Osteocyte (in vitro differentiated cells): ENCODE results near the gene STRN3. TPM values are rescaled to one million over a fixed set of nuclear protein-coding genes. Genes with fewer than 3 reads are reported as not detected.

Source experiments
- DNase-seq: peaks from one replicate; pipeline ENCODE4 v3.0.0; 2021; ENCODE audit warnings: mixed read lengths; ENCODE audit not compliant: unreplicated experiment; ENCODE audit errors: extremely low spot score
- H3K27ac Mint-ChIP-seq: one replicate; pipeline ENCODE4 v1.8.0; 2021; ENCODE audit warnings: mild to moderate bottlenecking, mixed read lengths; ENCODE audit not compliant: unreplicated experiment
- H3K27me3 Mint-ChIP-seq: one replicate; pipeline ENCODE4 v1.8.0; 2021; ENCODE audit warnings: mixed read lengths; ENCODE audit not compliant: unreplicated experiment
- H3K36me3 Mint-ChIP-seq: one replicate; pipeline ENCODE4 v1.8.0; 2021; ENCODE audit warnings: mixed read lengths; ENCODE audit not compliant: unreplicated experiment
- H3K4me1 Mint-ChIP-seq: one replicate; pipeline ENCODE4 v1.8.0; 2021; ENCODE audit warnings: mixed read lengths; ENCODE audit not compliant: unreplicated experiment
- H3K4me3 Mint-ChIP-seq: one replicate; pipeline ENCODE4 v1.8.0; 2021; ENCODE audit warnings: mild to moderate bottlenecking, moderate library complexity, mixed read lengths; ENCODE audit not compliant: unreplicated experiment
- H3K9me3 Mint-ChIP-seq: one replicate; pipeline ENCODE4 v1.8.0; 2021; ENCODE audit warnings: mixed read lengths; ENCODE audit not compliant: unreplicated experiment
- CTCF ChIP-seq: fragments of 200-600 bp; sonication (generic); IDR thresholded peaks from 2 replicates; pipeline ENCODE4 v1.5.0; 2021; ENCODE audit warnings: antibody characterized with exemption, mild to moderate bottlenecking, moderate library complexity
- total RNA-seq: library from RNA; stranded (reverse); gene quantifications from 2 replicates; pipeline ENCODE4 v1.2.1, GENCODE V29; 2021

STRN3 gene
- total RNA-seq, 1 donor from 2014 or later: 38.7 TPM

DNA sequence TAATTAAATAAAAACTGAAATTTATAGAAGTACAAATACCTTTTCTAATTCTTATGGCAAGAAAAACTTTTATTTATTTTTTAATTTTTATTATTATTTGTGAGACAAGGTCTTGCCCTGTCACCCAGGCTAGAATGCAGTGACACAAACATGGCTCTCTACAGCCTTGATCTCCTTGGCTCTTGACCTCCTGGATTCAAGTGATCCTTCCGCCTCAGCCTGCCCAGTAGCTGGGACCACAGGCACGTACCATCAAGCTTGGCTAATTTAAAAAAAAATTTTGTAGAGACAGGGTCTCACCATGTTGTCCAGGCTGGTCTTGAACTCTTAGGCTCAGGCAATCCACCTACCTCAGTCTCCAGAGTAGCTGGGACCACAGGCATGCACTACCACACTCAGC is 104.4 kb downstream of the STRN3 start:
- Mint-ChIP-seq H3K27me3 (no peaks in the 10 kb centered on the region), H3K27ac (no peak overlapping the region), H3K36me3 (peaks cover 18% of the 10 kb centered on the region), H3K4me1 (peaks cover 5% of the 10 kb centered on the region), H3K4me3 (no peak overlapping the region), H3K9me3 (no peaks in the 10 kb centered on the region)
- DNase-seq: no peak
- no peak for TF ChIP-seq CTCF

- TF ChIP-seq CTCF: no peak
- Mint-ChIP-seq H3K27ac (no peak overlapping the region), H3K9me3 (no peaks in the 10 kb centered on the region), H3K27me3 (no peaks in the 10 kb centered on the region), H3K4me3 (no peak overlapping the region), H3K4me1 (peaks cover 5% of the 10 kb centered on the region), H3K36me3 (peaks cover 19% of the 10 kb centered on the region)
- no peak for DNase-seq
Observed at GRCh38 chr14:30921305-30921704, 104.9 kb downstream of the STRN3 start.

DNA sequence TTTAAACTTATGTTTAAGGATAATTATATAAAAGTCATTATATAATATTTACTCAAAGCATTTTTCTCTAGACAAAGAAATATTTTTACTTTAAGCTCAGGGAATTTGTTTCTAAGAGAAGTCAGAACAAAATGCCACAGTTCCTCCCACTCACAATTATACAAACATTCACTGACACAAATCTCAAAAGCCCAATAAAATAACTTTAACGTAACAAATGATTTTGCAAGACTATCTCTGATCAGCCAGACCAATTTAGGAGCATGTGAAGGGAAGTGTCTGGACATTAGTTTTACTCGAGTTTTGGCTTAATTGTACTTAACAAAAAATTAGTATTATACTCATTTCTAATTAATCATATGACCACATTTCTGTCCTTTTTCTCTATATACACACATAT is 110.6 kb downstream of the STRN3 start:
- no peak for DNase-seq
- Mint-ChIP-seq H3K36me3 (peaks cover 17% of the 10 kb centered on the region), H3K4me1 (peaks cover 12% of the 10 kb centered on the region), H3K9me3 (no peaks in the 10 kb centered on the region), H3K27me3 (no peaks in the 10 kb centered on the region), H3K4me3 (no peak overlapping the region), H3K27ac (no peak overlapping the region)
- no peak for TF ChIP-seq CTCF

- H3K36me3 Mint-ChIP-seq: peaks cover 17% of the 10 kb centered on the region
- peaks cover 12% of the 10 kb centered on the region for H3K4me1 Mint-ChIP-seq
- TF ChIP-seq CTCF: no peak
- no peak for DNase-seq
- H3K27ac Mint-ChIP-seq: no peak overlapping the region
- no peaks in the 10 kb centered on the region for H3K27me3 Mint-ChIP-seq
- H3K9me3 Mint-ChIP-seq: no peaks in the 10 kb centered on the region
- no peak overlapping the region for H3K4me3 Mint-ChIP-seq
Observed at GRCh38 chr14:30914812-30915211, 111.4 kb downstream of the STRN3 start.

- H3K4me3 Mint-ChIP-seq: no peak overlapping the region
- no peak overlapping the region for H3K27ac Mint-ChIP-seq
- peaks cover 11% of the 10 kb centered on the region for H3K4me1 Mint-ChIP-seq
- TF ChIP-seq CTCF: no peak
- no peak for DNase-seq
- no peaks in the 10 kb centered on the region for H3K9me3 Mint-ChIP-seq
- no peaks in the 10 kb centered on the region for H3K27me3 Mint-ChIP-seq
- H3K36me3 Mint-ChIP-seq: peaks cover 23% of the 10 kb centered on the region
Observed at GRCh38 chr14:30908826-30909225, 117.4 kb downstream of the STRN3 start.
